ENCODE measurements around the gene CMPK2.

Gene CMPK2

DNA sequence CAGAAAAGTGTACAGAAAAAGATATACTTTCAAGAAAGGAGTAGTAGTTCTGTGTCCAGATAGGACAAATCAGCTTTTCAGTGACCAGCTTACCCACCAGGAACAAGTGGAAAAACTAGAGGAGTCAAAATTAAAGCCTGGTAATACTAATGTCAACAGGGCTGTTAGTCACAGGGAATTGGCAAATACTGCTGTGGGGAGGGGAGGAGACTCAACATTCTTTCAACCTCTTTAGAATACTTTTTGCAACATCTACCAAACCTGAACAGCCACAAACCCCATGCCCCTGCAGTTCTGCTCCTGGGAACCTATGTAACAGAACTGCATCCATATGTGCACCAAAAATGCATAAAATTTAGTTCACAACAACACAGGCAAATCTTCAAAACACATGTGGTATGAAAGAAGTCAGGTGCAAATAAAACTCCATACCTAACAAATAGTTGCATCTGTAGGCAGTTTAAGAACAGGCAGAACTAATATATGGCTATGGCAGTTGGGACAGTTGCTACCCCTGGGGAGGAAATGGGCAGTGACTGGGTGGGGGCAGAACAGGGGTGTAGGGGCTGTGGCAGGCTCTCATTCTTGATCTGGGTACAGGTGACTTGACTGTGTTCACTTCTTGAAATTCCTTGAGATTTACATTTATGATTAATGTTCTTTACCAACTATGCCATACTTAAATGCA is 9.7 kb downstream of the CMPK2 start:
- in situ Hi-C loops (cut with HindIII; ENCODE audit: low pct_ligation_motif_present, low pct_unique_long_range_greater_than_20kb, low sequenced_read_pairs), result no loop called here
- no peak for DNase-seq

DNA sequence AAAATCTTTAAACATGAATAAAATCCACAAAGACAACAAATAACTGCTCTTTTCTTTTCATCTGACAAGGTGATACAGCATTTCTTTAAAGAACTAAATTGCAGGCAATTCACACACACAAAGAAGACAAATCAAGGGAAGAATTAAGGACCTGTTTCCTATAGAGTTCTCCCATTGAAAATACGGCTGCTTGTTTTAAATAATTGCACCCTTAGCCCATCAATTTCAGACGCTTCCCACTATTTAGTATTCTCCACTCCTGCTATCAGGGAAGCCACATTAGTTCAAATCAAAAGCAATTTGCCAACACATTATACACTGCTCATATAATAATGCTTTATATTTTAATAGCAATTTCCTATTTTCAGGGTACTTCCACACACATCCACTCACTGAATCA is 11.3 kb downstream of the CMPK2 start:
- in situ Hi-C loops (cut with HindIII; ENCODE audit: low pct_ligation_motif_present, low pct_unique_long_range_greater_than_20kb, low sequenced_read_pairs), result no loop called here

DNA sequence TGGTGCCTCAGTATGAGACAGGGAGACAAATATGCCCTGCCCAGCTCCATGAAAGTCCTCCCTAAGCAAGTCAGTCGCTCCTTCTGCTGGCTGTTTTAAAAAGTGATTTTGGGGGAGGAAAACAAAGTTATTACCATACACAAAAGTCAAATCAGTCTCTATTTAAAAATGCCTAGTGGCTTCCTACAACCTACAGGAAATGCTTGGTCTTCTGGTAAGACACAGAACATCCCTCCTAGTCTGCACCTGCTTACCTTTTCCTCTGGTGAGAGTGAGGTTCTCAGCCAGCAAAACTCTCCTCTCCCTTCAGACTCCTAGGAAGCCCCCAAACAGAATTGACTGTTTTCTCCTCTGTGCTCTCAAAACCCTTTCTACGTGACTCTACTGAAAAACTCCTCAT is 13.5 kb downstream of the CMPK2 start:
- no peak for DNase-seq
- in situ Hi-C loops (cut with HindIII; ENCODE audit: low pct_ligation_motif_present, low pct_unique_long_range_greater_than_20kb, low sequenced_read_pairs), result no loop called here

More for the DNA sequence above, 11.3 kb downstream of the CMPK2 start:
- DNase-seq, result no peak

DNA sequence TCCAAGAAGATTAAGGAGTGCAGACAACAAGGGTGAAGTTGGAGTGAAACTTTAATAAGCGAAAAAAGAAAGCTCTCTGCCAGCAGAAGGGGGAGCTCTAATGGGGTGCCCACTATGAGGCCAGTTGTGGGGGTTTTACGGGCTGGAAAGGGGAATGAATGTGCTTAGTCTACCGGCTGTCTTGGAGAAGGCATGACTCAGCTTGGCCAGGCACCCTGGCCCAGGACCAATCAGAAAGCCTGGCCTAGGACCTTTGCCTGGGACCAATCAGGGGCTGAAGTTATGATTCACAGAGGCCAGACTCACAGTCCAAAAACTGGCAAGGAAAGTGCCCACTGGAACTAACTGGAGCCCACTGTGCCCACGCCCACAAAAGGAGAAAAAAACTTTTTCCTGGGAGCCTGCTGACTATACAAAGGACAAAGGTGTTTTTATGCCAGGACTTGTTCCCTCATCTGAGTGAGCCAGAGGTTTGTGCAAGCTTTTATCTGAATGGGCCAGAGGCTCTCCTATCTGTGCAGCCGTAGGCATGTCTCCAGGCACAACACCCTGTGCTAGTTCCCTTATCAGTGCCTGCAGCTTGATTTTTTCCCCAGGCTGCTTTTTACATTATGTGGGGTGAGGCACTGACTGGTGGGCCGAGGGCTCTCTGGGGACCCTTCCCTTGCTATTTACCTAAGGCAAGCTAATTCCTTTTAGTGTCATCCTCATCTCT is 18.6 kb downstream of the CMPK2 start:
- DNase-seq, result no peak
- in situ Hi-C loops (cut with HindIII; ENCODE audit: low pct_ligation_motif_present, low pct_unique_long_range_greater_than_20kb, low sequenced_read_pairs), result no loop called here

DNA sequence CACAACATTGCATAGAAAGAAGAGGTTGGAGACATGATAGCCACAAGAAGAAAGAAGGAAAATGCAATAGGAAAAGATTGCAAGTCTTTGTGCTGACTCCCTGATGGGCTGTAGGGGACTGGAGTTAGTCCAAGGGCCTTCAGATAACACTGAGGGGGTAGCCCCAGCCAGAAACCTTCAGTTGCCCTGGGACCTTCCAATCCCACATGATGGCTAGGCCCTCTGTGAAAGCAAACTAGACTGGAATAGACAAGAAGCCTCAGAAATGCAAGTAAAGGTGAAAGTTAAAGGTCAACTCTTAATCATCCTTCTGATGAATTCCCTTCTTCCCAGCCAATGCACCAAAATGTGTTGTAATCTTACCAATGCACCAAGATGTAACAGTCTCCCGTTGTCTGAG is 19.2 kb downstream of the CMPK2 start:
- in situ Hi-C loops (cut with HindIII; ENCODE audit: low pct_ligation_motif_present, low pct_unique_long_range_greater_than_20kb, low sequenced_read_pairs), result no loop called here
- no peak for DNase-seq

DNA sequence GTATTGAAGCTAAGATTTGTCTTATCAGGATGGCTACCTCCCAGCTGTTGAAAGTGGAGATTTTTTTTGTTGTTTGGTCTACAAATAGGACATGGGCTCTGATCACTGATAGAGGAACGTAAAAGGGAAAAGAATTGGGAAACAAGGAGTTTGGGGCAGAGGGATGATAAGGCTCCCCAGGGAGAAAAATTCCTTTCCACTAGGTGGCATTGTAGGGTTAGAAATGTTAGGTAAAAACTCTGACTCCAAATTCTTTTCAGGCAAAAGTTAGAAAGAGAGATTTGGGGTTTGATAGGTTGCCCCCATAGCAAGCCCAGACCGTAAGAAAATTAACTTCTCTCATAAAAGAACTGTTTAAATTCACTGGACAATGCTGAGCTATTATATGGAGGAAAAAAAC is 19.8 kb downstream of the CMPK2 start:
- DNase-seq, result peak; percentile 17
- in situ Hi-C loops (cut with HindIII; ENCODE audit: low pct_ligation_motif_present, low pct_unique_long_range_greater_than_20kb, low sequenced_read_pairs), result no loop called here

DNA sequence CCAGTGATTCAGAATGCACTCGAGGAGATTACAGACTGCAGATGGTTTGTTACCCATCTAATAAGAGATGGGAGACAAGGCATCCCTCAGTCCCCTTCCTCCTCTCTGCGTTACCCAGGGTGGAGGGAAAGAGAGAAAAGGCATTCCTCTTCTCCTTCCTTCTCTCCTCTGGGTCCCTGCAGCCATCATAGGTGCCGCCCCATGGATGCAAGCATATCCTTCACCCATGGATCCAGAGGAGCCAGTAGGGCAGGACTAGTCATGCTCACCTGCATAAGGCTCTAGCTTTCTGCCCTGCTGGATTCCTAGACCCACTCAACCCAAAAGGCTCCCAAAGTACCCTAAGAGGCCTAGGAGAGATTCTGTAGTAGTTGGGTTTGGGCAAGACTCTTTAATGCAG is 20.4 kb downstream of the CMPK2 start:
- in situ Hi-C loops (cut with HindIII; ENCODE audit: low pct_ligation_motif_present, low pct_unique_long_range_greater_than_20kb, low sequenced_read_pairs), result no loop called here
- DNase-seq, result peak; percentile 19

DNA sequence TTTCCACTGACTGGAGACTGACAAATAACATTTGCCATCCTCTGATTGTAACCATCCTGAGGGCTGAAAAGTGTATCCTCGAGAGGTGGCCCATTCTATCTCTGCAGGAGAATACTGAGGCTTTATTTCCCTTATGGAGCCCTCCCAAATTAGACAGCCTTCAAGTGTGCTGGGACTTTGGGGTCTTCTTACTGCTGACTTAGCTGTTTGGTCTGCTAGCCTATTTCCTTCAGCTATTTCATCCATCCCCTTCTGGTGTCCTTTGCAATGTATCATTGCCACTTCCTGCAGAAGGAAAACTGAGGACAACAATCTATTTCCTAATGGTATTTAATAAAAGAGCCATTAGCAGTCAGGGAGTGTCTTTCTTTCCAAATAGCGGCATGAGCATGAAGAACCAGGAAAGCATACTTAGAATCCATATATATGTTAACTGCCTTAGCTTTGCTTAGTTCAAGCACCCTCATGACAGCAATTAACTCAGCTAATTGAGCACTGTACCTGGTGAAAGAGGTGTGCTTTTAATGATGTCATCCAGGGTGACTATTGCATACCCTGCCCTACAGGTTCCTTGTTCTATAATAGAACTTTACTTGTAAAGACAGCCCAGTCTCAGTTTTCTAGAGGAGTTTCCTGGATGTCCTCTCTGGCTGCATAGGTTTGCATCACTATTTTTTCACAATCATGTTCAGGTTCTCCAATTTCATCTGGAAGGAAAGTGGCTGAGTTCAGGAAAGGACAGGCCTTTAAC is 24.0 kb downstream of the CMPK2 start:
- in situ Hi-C loops (cut with HindIII; ENCODE audit: low pct_ligation_motif_present, low pct_unique_long_range_greater_than_20kb, low sequenced_read_pairs), result no loop called here
- no peak for DNase-seq

DNA sequence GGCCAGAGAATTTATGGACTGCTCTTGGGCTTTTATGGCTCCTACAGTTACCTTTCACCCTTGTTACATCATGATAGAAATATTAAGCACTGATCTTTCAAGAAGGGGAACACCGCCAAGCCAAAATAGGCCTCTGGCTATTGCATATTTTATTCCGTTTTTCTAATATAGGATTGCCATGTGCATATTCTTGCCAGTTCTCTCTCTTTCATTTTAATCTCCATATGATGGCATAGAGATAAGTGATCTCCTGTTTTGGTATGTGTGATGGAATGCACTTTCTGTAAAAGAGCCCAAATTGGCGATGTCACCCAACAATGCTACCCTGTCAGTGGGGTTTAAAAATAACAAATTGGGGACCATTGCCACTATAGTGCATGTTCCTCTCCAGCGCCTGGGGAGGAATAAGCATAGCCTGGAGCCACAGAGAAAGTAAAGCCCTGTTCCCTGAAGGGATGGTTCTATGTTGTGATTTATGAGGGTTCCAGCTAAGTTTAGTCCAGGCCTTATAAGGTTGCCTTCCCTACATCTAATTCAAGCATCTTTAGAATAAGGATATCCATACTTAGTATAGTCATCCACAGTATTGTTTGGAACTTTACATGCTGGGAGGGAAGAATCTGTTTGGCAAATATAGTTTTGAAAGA is 26.9 kb downstream of the CMPK2 start:
- in situ Hi-C loops (cut with HindIII; ENCODE audit: low pct_ligation_motif_present, low pct_unique_long_range_greater_than_20kb, low sequenced_read_pairs), result no loop called here
- no peak for DNase-seq

DNA sequence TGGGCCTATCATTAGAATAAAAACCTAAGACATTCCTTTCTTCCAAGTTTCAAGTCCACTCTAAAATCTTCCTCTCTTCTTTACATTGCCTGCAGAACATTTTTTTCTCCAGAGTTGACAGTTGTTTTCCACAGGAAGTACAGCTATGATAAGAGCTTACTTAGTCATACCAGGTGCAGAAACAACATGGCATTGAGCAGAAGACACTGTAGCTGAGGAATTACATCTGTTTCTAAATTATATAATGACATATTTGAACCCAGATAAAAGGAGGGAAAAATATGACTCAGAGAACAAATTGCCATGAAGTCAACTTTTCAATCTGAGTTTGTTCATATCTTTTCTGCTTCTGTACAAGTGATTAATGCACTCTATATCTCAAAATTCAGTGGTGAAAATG is 30.2 kb downstream of the CMPK2 start:
- no peak for DNase-seq
- in situ Hi-C loops (cut with HindIII; ENCODE audit: low pct_ligation_motif_present, low pct_unique_long_range_greater_than_20kb, low sequenced_read_pairs), result no loop called here

DNA sequence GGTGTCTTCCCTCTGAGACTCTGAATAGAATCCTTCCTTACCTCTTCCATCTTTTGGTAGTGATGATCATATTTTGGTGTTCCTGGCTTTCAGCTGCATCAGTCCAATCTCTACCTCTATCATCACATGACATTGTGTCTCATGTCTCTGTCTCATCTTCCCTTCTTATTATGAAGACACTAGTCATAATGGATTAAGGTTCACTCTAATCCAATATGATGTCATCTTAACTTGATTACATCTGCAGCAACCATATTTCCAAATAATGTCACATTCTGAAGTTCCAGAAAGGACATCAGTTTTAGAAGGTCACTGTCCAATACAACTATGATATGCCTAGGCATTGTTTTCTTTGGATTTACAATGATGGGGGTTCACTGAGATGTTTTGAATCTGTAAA is 31.5 kb downstream of the CMPK2 start:
- in situ Hi-C loops (cut with HindIII; ENCODE audit: low pct_ligation_motif_present, low pct_unique_long_range_greater_than_20kb, low sequenced_read_pairs), result no loop called here
- DNase-seq, result no peak

DNA sequence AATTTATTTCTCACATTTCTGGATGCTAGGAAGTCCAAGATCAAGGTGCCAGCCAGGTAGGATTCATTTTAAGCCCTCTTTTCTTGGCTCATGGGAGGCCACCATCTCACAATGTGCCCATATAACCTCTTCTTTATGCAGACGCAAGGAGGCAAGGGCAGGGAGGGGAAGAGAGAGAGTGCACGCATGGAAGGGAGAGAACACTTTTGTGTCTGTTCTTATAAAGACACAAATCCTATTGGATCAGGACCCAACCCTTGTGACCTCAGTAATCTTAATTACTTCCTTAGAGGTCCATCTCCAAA is 32.5 kb downstream of the CMPK2 start:
- in situ Hi-C loops (cut with HindIII; ENCODE audit: low pct_ligation_motif_present, low pct_unique_long_range_greater_than_20kb, low sequenced_read_pairs), result no loop called here
- DNase-seq, result no peak

DNA sequence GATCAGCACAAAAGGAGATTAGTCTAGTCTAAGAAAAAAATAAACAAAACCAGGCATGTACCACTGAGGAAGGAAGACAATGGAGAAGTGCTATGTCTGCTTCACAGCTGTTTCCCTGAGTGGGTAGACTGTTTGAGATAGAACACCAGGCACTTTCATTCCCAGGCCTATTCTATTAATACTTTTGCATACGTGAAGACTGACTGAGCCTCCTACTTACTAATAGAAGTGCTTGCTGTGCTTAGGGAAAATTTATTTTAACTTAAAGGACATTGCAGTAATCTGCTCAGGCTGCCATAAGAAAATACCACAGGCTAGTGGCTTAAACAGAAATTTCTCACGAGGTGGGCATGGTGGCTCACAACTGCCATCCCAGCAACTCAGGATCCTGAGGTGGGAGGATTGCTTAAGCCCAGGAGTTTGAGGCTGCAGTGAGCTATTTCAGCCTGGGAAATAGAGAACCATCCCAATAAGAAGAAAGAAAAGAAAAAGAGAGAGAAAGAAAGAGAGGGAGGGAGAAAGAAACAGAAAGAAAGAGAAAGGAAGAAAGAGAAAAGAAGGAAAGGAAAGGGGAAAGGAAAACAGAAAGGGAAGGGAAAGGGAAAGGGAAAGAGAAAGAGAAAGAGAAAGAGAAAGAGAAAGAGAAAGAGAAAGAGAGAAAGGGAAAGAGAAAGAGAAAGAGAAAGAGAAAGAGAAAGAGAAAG is 33.0 kb downstream of the CMPK2 start:
- no peak for DNase-seq
- in situ Hi-C loops (cut with HindIII; ENCODE audit: low pct_ligation_motif_present, low pct_unique_long_range_greater_than_20kb, low sequenced_read_pairs), result no loop called here

DNA sequence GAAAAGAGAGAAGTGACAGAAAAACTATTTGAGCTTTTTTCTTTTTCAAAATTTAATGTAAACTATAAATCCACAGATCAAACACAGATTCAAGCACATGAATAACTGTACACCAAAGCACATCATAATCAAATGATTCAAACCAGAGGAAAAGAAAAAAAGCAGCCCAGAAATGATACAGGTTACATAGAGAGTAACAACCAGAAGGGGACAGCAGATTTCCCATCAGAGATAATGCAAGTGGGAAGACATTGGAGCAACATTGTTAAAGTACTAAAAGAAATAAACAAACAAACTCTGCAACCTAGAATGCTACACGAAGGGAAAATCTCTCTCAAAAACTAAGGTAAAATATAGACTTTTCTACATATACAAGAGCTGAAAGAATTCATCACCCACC is 34.5 kb downstream of the CMPK2 start:
- in situ Hi-C loops (cut with HindIII; ENCODE audit: low pct_ligation_motif_present, low pct_unique_long_range_greater_than_20kb, low sequenced_read_pairs), result no loop called here
- DNase-seq, result no peak

DNA sequence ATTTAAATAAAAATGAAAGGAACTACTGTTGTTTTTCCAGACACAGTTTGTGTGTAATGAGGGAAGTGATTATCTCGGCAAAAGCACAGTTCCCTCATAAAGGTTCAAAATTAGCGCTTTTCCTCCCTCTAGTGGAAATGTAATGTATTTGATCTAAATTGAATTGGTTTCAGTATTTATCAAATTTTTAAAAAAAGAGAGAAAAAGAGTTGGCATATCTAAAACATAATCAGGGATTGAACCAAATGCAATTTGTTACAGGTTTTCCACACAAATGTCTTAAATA is 37.5 kb downstream of the CMPK2 start:
- DNase-seq, result peak; percentile 30
- in situ Hi-C loops (cut with HindIII; ENCODE audit: low pct_ligation_motif_present, low pct_unique_long_range_greater_than_20kb, low sequenced_read_pairs), result no loop called here

DNA sequence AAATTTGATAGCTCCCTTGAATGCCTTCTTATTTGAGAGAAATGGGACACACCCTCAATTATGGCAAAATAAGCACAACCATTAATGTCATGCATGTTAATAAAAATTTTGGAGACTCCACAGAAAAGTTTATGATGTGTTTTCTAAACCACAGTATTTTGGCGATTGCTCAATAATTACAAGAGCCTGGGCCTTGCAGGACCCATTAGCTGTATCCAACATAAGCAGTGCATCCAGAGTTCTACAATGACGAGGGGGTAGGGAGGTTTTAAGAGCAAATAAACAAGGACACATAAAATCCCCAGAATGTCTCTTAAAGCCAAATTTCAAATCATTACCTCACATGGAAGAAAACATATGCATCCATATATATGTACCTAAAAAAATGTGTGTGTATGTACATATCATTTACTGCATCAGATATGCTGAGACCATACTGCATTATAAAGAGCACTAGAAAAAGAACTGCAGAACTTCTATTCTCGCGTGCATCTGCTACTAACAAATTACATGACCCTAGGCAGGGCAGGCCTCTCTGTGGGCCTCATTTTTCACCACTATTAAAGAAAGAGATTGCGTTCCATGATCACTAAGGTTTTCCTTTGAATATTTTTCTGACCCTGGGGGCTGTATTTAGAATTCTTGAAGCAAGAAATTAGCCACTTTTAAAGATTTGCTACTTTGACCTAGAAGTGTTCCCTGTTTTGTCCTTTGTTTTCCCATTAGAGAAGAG is 38.0 kb downstream of the CMPK2 start:
- in situ Hi-C loops (cut with HindIII; ENCODE audit: low pct_ligation_motif_present, low pct_unique_long_range_greater_than_20kb, low sequenced_read_pairs), result no loop called here
- DNase-seq, result no peak

DNA sequence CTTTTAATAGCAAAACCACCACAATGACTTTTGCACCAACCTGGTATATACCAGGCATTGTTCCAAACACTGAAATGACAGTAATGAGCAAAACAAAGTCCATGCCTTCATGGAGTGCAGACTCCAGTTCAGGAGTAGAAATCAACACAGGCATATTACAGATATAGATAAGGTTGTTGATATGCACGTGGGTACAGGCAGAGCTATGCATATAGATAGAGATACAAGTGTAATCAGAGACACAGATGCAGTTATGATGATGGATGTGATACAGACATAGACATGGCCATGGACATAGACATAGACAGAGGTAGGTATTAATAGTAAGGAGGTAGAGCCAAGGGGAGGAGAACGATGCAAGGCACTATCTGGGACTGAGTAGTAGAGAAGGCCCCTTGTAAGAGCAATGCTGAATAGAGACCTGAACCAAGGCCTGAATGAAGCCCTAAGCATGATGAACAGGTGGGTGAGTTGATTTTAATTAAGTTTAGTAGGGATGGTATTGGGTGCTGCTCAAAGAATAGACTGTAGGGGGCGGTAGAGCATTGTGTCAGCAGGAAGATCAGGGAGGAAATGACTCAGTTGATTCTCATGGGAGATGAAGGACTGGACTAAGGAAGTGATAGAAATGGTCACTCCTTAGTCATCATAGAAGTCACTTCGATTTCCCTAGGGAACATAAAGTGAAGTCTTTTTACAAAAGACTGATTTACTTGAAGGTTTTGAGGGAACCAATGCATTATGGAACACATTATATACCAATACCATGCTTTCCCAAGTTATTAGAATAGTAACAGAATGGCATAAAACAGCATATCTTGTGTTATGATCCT is 39.4 kb downstream of the CMPK2 start:
- in situ Hi-C loops (cut with HindIII; ENCODE audit: low pct_ligation_motif_present, low pct_unique_long_range_greater_than_20kb, low sequenced_read_pairs), result no loop called here
- peak; percentile 75 for DNase-seq

DNA sequence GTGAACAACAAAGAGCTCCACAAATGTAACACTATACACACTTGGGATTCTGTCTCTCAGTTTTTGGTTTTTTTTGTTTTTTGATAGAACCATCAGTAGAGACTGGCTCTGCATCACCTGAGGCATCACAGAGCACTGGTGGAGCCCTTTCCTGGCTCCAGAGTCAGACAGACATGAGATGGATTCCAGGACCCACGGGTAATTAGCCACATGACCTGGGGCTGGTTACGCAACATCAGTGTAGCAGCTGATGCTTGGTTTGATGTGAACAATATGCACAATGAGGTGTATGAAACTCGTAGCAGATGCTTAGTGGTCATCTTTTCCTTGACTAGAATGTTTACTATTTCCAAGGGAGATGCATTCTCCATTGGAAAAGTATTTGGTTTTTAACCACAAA is 40.7 kb downstream of the CMPK2 start:
- in situ Hi-C loops (cut with HindIII; ENCODE audit: low pct_ligation_motif_present, low pct_unique_long_range_greater_than_20kb, low sequenced_read_pairs), result no loop called here
- DNase-seq, result no peak
